HG03378 (cell line): ENCODE measurements around the gene CCDC40.

ENCODE experiments used
- ATAC-seq: cut with Tn5 transposase; IDR thresholded peaks from one replicate; pipeline ENCODE4 v1.9.1; 2021; ENCODE audit warnings: mild to moderate bottlenecking, moderate library complexity; ENCODE audit not compliant: unreplicated experiment

CCDC40 gene

GRCh38 chr17:80000981-80001775, 35.3 kb upstream of the CCDC40 start:
- ATAC-seq = no peak

GRCh38 chr17:80002070-80002641, 34.3 kb upstream of the CCDC40 start:
- ATAC-seq = no peak

- ATAC-seq = no peak
Observed at GRCh38 chr17:80002690-80003490, 33.6 kb upstream of the CCDC40 start.

- no peak for ATAC-seq
Observed at GRCh38 chr17:80003969-80004368, 32.5 kb upstream of the CCDC40 start.

- no peak for ATAC-seq
Observed at GRCh38 chr17:80005360-80006338, 30.8 kb upstream of the CCDC40 start.

GRCh38 chr17:80006339-80006720, 30.1 kb upstream of the CCDC40 start:
- no peak for ATAC-seq

GRCh38 chr17:80006811-80007752, 29.4 kb upstream of the CCDC40 start:
- no peak for ATAC-seq

- ATAC-seq = no peak
Observed at GRCh38 chr17:80007939-80008338, 28.5 kb upstream of the CCDC40 start.

- ATAC-seq = no peak
Observed at GRCh38 chr17:80008383-80008840, 28.0 kb upstream of the CCDC40 start.

- no peak for ATAC-seq
Observed at GRCh38 chr17:80008848-80009247, 27.6 kb upstream of the CCDC40 start.

GRCh38 chr17:80009391-80010282, 26.8 kb upstream of the CCDC40 start:
- ATAC-seq = no peak

- no peak for ATAC-seq
Observed at GRCh38 chr17:80010283-80010858, 26.1 kb upstream of the CCDC40 start.

- ATAC-seq = no peak
Observed at GRCh38 chr17:80011989-80012555, 24.4 kb upstream of the CCDC40 start.

GRCh38 chr17:80012765-80013741, 23.4 kb upstream of the CCDC40 start:
- ATAC-seq = no peak

- no peak for ATAC-seq
Observed at GRCh38 chr17:80017226-80018010, 19.0 kb upstream of the CCDC40 start.
